Hematopoietic multipotent progenitor cell treated with erythropoietin and hydrocortisone succinate and interleukin-3 and kit ligand, for 4 days (in vitro differentiated cells): ENCODE data around the gene LCMT2.

Experiments
- DNase-seq: peaks from one replicate; pipeline ENCODE4 v3.0.0-alpha.2; 2015

LCMT2 gene, protein sequence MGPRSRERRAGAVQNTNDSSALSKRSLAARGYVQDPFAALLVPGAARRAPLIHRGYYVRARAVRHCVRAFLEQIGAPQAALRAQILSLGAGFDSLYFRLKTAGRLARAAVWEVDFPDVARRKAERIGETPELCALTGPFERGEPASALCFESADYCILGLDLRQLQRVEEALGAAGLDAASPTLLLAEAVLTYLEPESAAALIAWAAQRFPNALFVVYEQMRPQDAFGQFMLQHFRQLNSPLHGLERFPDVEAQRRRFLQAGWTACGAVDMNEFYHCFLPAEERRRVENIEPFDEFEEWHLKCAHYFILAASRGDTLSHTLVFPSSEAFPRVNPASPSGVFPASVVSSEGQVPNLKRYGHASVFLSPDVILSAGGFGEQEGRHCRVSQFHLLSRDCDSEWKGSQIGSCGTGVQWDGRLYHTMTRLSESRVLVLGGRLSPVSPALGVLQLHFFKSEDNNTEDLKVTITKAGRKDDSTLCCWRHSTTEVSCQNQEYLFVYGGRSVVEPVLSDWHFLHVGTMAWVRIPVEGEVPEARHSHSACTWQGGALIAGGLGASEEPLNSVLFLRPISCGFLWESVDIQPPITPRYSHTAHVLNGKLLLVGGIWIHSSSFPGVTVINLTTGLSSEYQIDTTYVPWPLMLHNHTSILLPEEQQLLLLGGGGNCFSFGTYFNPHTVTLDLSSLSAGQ

DNA sequence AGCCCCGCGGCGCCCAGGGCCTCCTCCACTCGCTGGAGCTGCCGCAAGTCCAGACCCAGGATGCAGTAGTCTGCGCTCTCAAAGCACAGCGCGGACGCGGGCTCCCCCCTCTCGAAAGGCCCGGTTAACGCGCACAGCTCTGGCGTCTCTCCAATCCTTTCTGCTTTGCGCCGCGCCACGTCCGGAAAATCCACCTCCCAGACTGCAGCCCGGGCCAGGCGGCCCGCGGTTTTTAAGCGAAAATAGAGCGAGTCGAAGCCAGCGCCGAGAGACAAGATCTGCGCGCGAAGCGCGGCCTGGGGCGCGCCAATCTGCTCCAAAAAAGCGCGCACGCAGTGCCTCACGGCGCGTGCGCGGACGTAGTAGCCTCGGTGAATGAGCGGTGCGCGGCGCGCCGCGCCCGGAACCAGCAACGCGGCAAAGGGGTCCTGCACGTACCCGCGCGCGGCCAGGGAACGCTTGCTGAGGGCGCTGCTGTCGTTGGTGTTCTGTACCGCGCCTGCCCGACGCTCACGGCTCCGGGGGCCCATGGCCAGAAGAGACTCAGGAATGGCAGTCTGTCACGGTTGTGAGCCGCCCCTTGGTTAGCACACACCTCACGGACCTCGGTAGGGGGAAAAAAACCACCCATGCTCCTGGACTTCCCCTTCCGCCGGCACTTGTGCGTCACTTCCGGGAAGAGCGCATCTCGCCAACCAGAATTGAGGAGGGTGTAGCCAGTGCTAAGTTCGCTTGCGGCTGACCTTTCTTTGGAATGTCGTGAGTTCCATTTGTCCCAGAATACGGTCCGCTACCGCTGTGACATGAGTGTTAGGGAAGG is at the start of gene LCMT2:
LCMT2 (minus strand) TSS at position 614 of the 820 bp plus-strand sequence; CDS start at position 530, 84 bp downstream.
- peak; percentile 97 for DNase-seq

GRCh38 chr15:43378601-43379000 is 48.2 kb upstream of the LCMT2 start:
- peak; percentile 57 for DNase-seq

- peak; percentile 70 for DNase-seq
These were observed 45.8 kb upstream of the LCMT2 start for GRCh38 chr15:43376017-43376705.

DNA sequence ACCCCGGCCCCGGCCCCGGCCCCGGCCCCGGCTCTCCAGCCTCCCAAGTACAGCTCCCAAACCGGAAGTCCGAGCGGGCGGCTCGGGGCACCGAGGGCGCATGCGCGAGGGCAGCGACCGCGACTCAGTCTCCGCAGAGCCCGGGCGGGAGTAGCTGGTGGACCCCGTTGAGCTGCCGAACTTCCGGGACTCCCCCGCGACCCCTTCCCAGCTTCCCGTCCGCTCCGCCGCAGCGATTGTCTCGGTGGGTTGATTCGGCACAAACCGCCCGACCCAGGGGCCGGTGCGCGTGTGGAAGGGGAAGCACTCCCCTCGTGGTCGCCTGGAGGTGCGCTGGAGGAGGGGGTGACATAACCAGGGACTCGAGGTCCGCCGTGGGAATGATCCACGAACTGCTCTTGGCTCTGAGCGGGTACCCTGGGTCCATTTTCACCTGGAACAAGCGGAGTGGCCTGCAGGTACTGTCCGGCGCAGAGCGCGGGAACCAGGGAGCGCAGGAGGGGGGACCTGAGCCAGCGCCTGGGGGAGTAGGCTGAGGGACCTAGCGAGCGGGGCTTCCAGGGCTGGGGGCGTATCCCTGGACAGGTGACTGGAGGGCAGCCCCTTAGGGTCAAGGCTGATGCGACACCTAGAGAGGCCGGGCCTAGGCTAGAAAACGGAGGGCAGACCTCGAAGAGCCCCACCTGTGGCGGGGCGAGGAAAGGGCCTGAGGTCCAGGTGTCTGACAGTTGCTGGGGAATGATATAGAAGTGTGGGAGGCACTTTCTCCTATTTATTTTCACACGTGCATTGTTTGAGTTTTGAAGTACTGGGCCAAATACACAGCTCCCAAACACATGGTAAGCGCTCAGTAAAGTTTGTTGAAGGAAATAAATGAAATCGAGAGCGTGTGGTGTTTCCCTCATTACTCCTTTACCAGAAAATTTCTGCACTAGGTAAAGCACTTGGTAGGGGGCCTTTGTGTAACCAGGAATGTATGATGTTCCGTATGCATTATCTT is 40.9 kb upstream of the LCMT2 start, which contains the start of the genes TUBGCP4 and ZSCAN29:
TUBGCP4 (plus strand) TSS at position 127 of the 1,000 bp plus-strand sequence; CDS start at position 381, 254 bp downstream.
ZSCAN29 (minus strand) TSS at position 69 of the 1,000 bp plus-strand sequence. CDS start 1,130 bp downstream, outside the sequence.
- DNase-seq, result peak; percentile 94

GRCh38 chr15:43370310-43370974 is 40.1 kb upstream of the LCMT2 start:
- DNase-seq, result peak; percentile 43

GRCh38 chr15:43361313-43361903 is 31.0 kb upstream of the LCMT2 start:
- DNase-seq, result no peak

DNA sequence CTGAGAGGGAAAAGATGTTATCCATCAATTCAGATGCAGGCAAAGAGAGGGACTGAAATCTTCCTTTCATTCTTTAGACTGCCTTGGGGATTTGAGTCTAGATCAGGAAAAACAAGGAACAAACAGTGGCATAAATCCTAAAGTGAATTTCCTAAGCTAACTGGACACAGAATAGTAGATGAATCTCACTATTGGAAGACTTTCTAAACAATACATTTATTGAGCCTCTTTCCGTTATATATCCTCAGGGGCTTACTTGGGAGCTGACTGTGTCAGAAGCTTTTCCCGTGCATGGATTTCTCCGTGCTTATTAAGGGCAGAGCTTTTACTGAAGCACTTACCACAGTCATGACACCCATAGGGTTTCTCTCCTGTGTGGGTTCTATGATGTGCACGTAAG is 30.4 kb upstream of the LCMT2 start:
- DNase-seq, result no peak

- DNase-seq, result no peak
These were observed 22.5 kb upstream of the LCMT2 start for GRCh38 chr15:43352693-43353382.

DNA sequence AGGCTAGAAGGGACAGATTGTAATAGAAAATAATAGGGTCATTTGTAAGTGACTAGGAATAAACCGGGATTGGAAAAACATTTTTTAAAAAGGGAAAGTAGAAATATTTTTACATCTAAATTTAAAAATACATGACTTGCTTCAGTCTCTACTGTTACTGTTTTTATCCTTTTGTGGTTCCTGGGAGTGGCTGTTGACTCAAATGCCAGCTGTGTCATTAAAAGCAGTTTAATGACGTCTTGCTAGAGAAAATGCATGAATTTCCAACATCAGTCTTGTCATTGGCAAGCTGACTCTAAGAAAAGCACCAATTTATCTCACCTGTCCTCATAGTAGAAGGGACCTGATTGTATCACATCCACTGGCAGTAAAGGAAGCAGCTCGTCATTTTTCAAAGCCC is 16.7 kb upstream of the LCMT2 start:
- DNase-seq, result no peak

DNA sequence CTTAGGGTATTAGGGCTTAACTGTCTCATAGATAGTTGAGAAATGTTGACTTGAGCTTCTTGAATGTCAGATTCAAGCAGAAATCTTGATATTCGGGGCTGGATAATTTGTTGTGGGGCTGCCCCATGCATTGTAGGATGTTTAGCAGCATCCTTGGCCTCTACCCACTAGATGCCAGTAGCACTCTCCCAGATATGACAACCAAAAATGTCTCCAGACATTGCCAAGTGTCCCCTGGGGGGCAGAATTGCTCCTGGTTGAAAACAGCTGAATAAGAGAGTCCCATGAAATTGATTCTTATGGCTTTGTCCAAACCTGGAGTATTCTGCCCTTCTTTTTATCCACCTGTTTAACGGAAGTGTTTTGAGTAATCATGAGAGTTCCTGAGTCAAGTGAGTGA is 15.9 kb upstream of the LCMT2 start:
- peak; percentile 54 for DNase-seq

GRCh38 chr15:43330780-43331087 is 361 bp upstream of the LCMT2 start:
- no peak for DNase-seq

DNA sequence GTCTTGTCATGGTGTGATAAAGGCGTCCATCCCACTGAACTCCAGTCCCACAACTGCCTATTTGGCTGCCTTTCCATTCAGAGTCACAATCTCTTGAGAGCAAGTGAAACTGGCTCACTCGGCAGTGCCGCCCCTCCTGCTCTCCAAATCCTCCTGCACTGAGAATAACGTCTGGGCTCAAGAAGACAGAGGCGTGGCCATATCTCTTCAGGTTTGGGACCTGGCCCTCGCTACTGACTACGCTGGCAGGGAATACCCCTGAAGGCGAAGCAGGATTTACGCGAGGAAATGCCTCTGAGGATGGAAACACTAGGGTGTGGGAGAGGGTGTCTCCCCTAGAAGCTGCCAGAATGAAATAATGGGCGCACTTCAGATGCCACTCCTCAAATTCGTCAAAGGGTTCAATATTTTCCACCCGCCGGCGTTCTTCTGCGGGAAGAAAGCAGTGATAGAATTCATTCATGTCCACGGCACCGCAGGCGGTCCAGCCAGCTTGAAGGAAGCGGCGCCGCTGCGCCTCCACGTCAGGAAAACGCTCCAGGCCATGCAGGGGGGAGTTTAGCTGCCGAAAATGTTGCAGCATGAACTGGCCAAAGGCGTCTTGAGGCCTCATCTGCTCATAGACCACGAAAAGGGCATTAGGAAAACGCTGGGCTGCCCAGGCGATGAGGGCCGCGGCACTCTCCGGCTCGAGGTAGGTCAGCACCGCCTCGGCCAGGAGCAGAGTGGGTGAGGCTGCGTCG is 985 bp downstream of the LCMT2 start:
- DNase-seq, result peak; percentile 27

GRCh38 chr15:43325039-43325684 is 5.2 kb downstream of the LCMT2 start:
- DNase-seq, result no peak

GRCh38 chr15:43318990-43319771 is 11.2 kb downstream of the LCMT2 start:
- DNase-seq, result no peak

DNA sequence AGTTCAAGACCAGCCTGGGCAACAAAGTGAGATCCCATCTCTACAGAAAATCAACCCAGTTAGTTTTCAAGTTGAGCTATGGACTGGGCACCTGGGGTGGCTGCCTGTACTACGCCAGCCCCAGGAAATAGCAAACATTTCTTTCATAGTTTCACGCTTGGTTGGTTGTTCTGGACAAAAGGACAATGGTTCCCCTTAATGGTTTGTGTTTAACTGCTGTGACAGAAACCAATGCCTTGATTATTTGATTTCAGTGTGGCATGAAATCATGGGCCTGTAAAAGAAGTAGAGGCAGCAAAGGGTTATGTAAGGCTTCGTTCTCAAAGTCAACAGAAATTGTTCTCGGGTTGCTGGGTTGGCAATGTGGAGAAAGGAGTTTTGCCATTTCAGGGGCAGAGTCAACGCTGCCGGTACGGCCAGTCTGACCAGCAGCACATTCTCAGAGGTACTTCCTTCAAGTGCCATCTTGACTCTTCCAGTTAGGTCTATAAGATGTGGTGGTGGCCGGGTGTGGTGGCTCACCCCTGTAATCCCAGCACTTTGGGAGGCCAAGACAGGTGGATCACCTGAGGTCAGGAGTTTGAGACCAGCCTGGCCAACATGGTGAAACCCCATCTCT is 12.7 kb downstream of the LCMT2 start:
- no peak for DNase-seq

DNA sequence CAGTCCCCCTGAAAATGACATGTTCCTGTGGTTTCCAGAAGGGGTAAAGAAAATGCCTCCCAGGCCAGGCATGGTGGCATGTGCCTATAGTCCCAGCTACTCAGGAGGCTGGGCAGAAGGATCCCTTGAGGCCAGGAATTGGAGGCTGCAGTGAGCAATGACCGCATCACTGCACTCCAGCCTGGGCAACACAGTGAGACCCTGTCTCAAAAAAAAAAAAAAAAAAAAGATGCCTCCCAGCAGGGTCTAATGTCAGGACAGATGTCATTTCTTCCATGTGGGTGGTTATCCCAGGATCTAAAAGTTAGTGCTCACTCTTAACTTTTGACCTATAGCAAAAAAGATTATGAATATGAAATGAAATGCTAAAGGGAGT is 13.4 kb downstream of the LCMT2 start:
- DNase-seq, result no peak
